Endometrial microvascular endothelial cells (primary cell): ENCODE measurements around the gene DENND1A. TPM values are rescaled to one million over a fixed set of nuclear protein-coding genes. Genes with fewer than 3 reads are reported as not detected.
"Not testable (repeated sequence)": the region's sequence is repeated elsewhere in the genome, so short reads cannot be mapped to it uniquely, and the experiment has no call there.

Experiments
- in situ Hi-C: cut with HindIII; loops from 2 replicates; pipeline ENCODE4 v1.10.0; 2017; ENCODE audit warnings: low sequenced_read_pairs, low pct_unique_long_range_greater_than_20kb; ENCODE audit errors: inconsistent ontology term
- total RNA-seq: library from RNA; depleted of rRNA; stranded (reverse); fragments of >200 nt; gene quantifications from one replicate; pipeline ENCODE4 v1.2.3, GENCODE V29; 2015; ENCODE audit errors: inconsistent ontology term

The DENND1A gene
- total RNA-seq, 1 donor from 2014 or later: 13.6 TPM

DNA sequence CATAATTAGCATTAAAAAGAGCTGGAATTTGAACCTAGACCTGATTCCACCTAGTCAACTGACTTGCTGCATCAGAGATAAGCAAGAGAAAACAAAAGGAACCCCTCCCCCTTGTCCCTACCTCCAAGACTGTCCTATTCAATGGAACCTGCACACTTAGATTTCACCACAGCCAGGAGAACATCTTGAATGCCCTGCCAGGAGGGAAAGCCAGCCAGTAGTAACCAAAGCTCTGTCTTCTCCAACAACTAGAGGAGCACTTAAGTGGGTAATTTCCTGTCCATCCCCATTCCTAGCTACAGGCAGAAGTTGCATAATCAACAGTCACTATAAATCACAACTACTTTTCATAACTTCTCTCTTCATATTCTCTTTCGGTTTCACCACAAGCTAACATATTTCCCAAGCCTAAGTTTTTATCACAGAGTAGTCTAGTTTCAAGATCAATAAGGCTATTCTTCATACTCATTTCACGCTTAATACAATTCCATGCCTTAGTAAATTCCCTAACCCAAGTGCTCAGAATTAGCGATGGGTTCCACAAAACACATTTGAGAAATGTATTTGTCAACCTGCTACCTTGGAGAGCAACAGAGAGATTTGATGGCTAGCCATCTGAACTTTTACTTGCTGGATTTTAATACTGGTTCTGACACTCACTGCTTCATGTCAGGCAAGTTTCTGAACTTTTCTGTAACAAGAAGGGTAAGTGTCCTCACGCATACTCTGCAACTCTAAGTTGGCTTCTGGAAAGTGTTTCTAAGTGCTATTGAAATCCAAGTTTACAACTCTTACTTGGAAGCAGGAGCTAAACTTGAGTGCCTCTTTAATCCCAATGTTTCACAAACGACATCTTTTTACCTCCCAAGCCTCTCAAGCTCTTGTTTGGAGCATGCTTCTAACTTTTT, 2.0 kb downstream of the DENND1A start:
- in situ Hi-C loops: no loop called here

GRCh38 chr9:123926941-123927340, 3.0 kb downstream of the DENND1A start:
- in situ Hi-C loops: no loop called here

GRCh38 chr9:123925819-123926218, 4.1 kb downstream of the DENND1A start:
- in situ Hi-C loops: no loop called here

GRCh38 chr9:123925161-123925560, 4.8 kb downstream of the DENND1A start:
- in situ Hi-C loops: no loop called here

DNA sequence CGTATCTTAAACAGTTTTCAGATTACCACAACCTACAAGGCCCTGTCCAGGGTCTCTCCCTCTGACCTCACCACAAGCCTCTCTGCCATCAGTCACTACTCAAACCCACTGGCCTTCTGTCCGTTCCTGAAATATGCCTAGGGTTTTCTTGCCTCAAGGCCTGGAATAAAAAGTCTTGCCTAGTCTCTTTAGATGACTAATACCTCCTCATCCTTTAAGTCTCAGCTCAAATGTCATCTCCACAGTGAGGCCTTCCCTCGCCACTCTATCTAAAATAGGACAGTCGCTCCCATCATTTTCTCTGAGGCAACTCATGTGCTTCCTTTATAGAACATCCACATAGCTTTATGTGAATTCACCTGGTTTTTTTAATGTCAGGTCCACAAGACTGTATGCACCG, 5.2 kb downstream of the DENND1A start:
- in situ Hi-C loops: no loop called here

- in situ Hi-C loops: no loop called here
Measured at GRCh38 chr9:123923884-123924283, 6.0 kb downstream of the DENND1A start.

DNA sequence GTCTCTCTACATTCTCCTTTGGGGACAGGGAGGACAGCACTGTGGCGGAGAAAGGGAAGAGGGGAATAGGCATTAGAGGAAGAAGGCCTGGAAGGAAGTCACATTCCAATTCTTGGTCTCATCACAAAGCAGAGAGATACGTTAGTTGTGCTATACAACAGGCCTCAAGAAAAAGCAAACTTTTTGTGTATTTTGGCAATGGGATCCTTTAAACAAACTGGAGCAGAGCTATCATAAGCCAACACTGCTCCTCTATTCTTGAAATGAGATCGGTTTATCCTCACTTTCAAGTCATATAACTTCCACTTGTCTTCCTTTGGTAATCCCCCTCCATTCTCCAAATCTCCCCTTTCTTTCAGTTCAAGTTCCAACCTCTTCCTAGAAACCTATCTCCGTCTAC, 6.5 kb downstream of the DENND1A start:
- in situ Hi-C loops: no loop called here

GRCh38 chr9:123922911-123923310, 7.0 kb downstream of the DENND1A start:
- in situ Hi-C loops: no loop called here

GRCh38 chr9:123922431-123922830, 7.5 kb downstream of the DENND1A start:
- in situ Hi-C loops: no loop called here

DNA sequence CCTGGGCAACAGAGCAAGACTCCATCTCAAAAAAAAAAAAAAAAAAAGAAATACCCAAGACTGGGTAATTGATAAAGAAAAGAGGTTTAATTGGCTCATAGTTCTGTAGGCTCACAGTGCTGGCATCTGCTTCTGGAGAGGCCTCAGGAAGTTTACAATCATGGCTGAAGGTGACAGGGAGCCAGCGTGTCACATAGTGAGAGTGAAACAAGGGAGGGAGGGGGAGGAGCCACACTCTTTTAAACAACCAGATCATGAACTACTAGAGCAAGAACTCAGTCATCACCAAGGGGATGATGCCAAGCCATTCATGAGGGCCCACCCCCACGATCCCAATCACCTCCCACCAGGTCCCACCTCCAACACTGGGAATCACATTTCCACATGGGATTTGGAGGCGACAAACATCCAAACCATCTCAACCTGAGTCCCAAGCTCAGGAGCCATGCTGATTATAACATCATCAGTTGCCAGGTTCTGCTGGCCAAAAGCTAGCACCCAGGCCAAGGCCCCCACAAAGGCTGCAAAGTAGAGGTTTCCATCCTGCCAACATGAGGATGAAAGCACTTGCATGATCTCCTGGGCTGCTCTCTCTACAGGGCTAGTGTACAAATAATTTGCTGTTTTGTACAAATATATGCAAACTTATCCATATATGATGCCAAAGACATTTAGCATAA, 15.3 kb downstream of the DENND1A start:
- in situ Hi-C loops: no loop called here

DNA sequence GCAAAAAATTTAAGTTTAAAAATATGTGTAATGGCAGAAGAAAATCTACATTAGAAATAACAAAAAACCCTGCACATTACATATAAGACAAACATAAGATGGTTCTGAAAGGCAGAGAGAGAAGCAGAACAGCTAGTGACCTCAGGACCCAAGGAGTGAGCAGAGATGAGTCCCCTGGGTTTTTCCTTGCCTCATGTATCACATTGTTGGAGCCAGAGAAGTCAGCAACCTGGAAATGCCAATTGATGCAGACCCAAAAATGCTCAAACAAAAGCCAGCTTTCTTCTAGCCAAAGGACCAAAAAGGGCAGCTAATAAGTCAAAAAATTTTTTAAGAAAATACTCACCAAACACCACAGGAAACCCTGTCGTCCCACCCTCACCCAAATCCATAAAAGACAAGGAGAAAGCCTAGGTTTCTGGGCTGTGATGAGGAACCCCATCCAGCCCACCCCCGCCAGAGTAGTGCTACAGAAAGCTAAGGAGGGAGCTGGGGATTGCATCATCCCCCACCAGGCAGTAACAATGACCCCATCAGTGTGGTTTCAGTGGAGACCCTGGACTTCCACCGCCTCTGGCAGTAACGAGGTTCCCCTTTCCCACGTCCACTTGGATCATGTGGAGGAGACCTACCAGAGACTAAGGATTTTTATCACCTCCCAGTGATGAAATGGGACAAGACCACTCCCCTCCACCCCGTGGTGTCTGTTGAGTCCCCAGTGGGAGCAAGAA, 17.6 kb downstream of the DENND1A start:
- in situ Hi-C loops: no loop called here

GRCh38 chr9:123911024-123911423, 18.9 kb downstream of the DENND1A start:
- in situ Hi-C loops: no loop called here

DNA sequence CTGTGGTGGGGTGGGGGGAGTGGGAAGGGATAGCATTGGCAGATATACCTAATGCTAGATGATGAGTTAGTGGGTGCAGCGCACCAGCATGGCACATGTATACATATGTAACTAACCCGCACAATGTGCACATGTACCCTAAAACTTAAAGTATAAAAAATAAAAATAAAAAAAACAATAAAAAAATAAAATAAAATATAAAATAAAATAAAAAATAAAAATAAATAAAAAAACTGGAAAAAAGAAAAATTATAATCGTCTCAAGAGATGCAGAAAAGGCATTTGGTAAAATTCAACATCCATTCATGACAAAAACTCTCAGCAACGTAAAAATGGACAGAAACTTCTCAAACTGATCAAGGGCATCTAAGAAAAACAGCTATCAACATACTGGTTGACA, 20.7 kb downstream of the DENND1A start:
- in situ Hi-C loops: not testable (repeated sequence)

GRCh38 chr9:123903550-123903949, 26.4 kb downstream of the DENND1A start:
- in situ Hi-C loops: not testable (repeated sequence)

DNA sequence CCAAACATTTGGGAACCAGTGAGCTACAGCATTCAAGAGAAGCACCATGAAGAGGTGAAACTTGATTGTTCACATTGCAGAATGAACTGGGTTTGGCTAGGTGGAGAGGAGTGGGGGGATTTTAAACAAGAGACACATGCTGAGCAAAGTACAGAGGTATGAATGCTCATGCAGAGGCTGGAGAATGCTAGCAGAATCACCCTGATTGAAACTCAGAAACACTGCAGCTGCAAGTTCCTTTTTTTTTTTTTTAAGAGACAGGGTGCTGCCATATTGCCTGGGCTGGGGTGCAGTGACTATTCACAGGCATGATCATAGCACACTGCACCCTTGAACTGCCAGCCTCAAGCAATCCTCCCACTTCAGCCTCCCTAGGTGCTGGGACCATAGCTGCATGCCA, 35.1 kb downstream of the DENND1A start:
- in situ Hi-C loops: no loop called here

GRCh38 chr9:123893831-123894460, 36.0 kb downstream of the DENND1A start:
- in situ Hi-C loops: no loop called here

- in situ Hi-C loops: no loop called here
Measured at GRCh38 chr9:123893115-123893514, 36.8 kb downstream of the DENND1A start.

DNA sequence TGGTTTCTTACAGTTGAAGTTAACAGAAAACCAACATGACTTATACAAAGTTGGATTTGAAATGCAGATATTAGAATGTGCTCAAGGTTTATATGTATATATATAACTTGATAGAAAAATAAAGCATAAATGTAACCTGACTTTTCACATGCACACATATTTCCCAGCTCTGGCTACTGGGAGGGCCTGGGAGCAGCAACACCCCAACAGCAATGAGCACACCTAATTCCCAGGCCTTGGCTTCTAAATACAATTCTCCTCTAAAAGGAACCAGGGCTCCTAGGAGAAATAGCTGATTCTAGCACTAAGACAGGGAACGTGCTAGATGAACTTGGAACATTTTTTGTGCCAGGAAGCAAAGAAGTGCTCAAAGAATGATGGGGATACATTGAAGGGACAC, 42.1 kb downstream of the DENND1A start:
- in situ Hi-C loops: no loop called here

DNA sequence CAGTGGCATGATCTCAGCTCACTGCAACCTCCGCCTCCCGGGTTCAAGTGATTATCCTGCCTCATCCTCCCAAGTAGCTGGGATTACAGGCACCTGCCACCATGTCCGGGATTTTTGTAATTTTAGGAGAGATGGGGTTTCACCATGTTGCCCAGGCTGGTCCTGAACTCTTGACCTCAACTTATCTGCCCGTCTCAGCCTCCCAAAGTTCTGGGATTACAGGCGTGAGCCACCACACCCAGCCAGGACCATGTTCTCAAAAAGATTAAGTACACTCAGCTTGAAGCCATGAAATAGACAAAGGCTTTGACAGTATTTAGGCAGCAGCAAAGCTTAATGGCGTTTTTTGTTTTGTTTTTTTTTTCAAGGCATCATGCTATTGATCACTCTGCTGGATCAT, 44.1 kb downstream of the DENND1A start:
- in situ Hi-C loops: not testable (repeated sequence)
